K562 (cell line): ENCODE data around the gene HNRNPLL. TPM values are rescaled to one million over a fixed set of nuclear protein-coding genes. Genes with fewer than 3 reads are reported as not detected.

Source experiments
- FOSL1 ChIP-seq: fragments of 200-800 bp; sonication (Bioruptor generic); conservative IDR thresholded peaks from 2 replicates; pipeline ENCODE4 v1.6.1; 2016; ENCODE audit warnings: missing genetic modification characterization, missing compliant biosample characterization
- GABPA ChIP-seq: fragments of 200-800 bp; sonication (Bioruptor generic); conservative IDR thresholded peaks from 2 replicates; pipeline ENCODE4 v1.6.1; 2016; ENCODE audit warnings: low read depth, missing genetic modification characterization, missing compliant biosample characterization
- HDGF ChIP-seq: fragments of 450-650 bp; IDR thresholded peaks from 2 replicates; pipeline ENCODE4 v1.6.1; 2016
- IRF2 ChIP-seq: sonication (generic); formaldehyde crosslinking; IDR thresholded peaks from 2 replicates; pipeline ENCODE4 v1.8.1; 2022; ENCODE audit warnings: mild to moderate bottlenecking, missing genetic modification reagents
- LEF1 ChIP-seq: fragments of 450-650 bp; IDR thresholded peaks from 2 replicates; pipeline ENCODE4 v1.6.1; 2016; ENCODE audit warnings: mild to moderate bottlenecking
- MEF2A ChIP-seq: IDR thresholded peaks from 2 replicates; pipeline ENCODE4 v1.6.1; 2011; ENCODE audit warnings: low read depth, mild to moderate bottlenecking, low read length, moderate library complexity; ENCODE audit not compliant: control insufficient read depth
- MEIS2 ChIP-seq: fragments of 450-650 bp; IDR thresholded peaks from 2 replicates; pipeline ENCODE4 v1.6.1; 2014; ENCODE audit warnings: mild to moderate bottlenecking; ENCODE audit not compliant: partially characterized antibody
- NCOR1 ChIP-seq: fragments of 450-650 bp; IDR thresholded peaks from 2 replicates; pipeline ENCODE4 v1.6.1; 2016; ENCODE audit warnings: mild to moderate bottlenecking, moderate library complexity
- RBM17 ChIP-seq: fragments of 200-400 bp; formaldehyde crosslinking; IDR thresholded peaks from 2 replicates; pipeline ENCODE4 v1.6.1; 2017; ENCODE audit warnings: low read depth, mild to moderate bottlenecking, low read length, borderline replicate concordance
- SLC30A9 ChIP-seq: fragments of 250-450 bp; sonication (Bioruptor Pico); IDR thresholded peaks from 2 replicates; pipeline ENCODE4 v1.8.0; 2022; ENCODE audit warnings: mild to moderate bottlenecking, moderate library complexity
- SMARCA4 ChIP-seq: fragments of 450-650 bp; IDR thresholded peaks from 2 replicates; pipeline ENCODE4 v1.6.1; 2016
- TEAD1 ChIP-seq, 2 experiments: fragments of 450-650 bp in 1 of 2; sonication (generic) in 1 of 2; formaldehyde crosslinking; IDR thresholded peaks; 2 replicates each; pipeline versions ENCODE4 v1.4.0 to v1.8.0; 2020 to 2022; ENCODE audit warnings: mild to moderate bottlenecking in 2 of 2, missing genetic modification reagents in 1 of 2
- ZNF644 ChIP-seq: fragments of 200-800 bp; sonication (Bioruptor generic); IDR thresholded peaks from 2 replicates; pipeline ENCODE4 v1.6.1; 2016; ENCODE audit warnings: low read depth, missing genetic modification characterization, missing compliant biosample characterization
- ZNF766 ChIP-seq: fragments of 200-800 bp; sonication (Bioruptor generic); conservative IDR thresholded peaks from 2 replicates; pipeline ENCODE4 v1.6.1; 2016; ENCODE audit warnings: missing genetic modification characterization, missing compliant biosample characterization
- polyA plus RNA-seq, 8 experiments: library from polyadenylated mRNA; depleted of rRNA in 4 of 8; stranded (reverse) in 5 of 8; unstranded in 3 of 8; fragments of >200 nt; fragmentation: Nextera tagmentation in 2 of 8; fragmentation: Illumina TruSeq in 1 of 8; extraction: Ambion mirVana in 2 of 8; extraction: Trizol in 1 of 8; gene quantifications; 2 replicates each; pipeline versions ENCODE4 v1.2.1 to v1.2.3, GENCODE V29; 2011 to 2014; ENCODE audit warnings: inconsistent platforms in 1 of 8, missing spikeins in 1 of 8
- total RNA-seq, 7 experiments: library from RNA; depleted of rRNA in 6 of 7; stranded (reverse); fragments of >200 nt in 6 of 7; fragmentation: Illumina TruSeq in 2 of 7; extraction: Trizol in 2 of 7; gene quantifications; 2 replicates each; pipeline versions ENCODE4 v1.2.1 to v1.2.3, GENCODE V29; 2011 to 2021; ENCODE audit warnings: low replicate concordance in 1 of 7
- TF ChIP-seq, protein P1 (sequence below), 3 experiments: IDR thresholded peaks in 2 of 3; conservative IDR thresholded peaks in 1 of 3; 2 replicates each; pipeline ENCODE4 v1.5.1; 2011 to 2012; ENCODE audit warnings: low read length in 3 of 3, mild to moderate bottlenecking in 3 of 3, control low read depth in 2 of 3, improper control_type of control experiment in 1 of 3, inconsistent platforms in 1 of 3, low read depth in 1 of 3, mixed read lengths in 1 of 3, moderate library complexity in 1 of 3; ENCODE audit not compliant: insufficient read depth in 2 of 3
- TF ChIP-seq, protein P2 (sequence below): sonication (generic); formaldehyde crosslinking; IDR thresholded peaks from 2 replicates; pipeline ENCODE4 v1.8.0; 2022; ENCODE audit warnings: missing genetic modification reagents, mild to moderate bottlenecking, moderate library complexity, borderline replicate concordance
- TF ChIP-seq, protein P3 (sequence below), 2 experiments: IDR thresholded peaks; 2 replicates each; pipeline ENCODE4 v1.6.1; 2011; ENCODE audit warnings: borderline replicate concordance in 1 of 2, control low read depth in 1 of 2, low read depth in 1 of 2, low read length in 1 of 2, mild to moderate bottlenecking in 1 of 2, mixed read lengths in 1 of 2, moderate library complexity in 1 of 2; ENCODE audit not compliant: insufficient read depth in 1 of 2, insufficient read length in 1 of 2, poor library complexity in 1 of 2, severe bottlenecking in 1 of 2; ENCODE audit errors: extremely low read depth in 1 of 2
- TF ChIP-seq, protein P4 (sequence below): fragments of 450-650 bp; formaldehyde crosslinking; IDR thresholded peaks from 2 replicates; pipeline ENCODE4 v1.4.0; 2022; ENCODE audit warnings: mild to moderate bottlenecking, moderate library complexity
- TF ChIP-seq, protein P5 (sequence below): fragments of 450-650 bp; IDR thresholded peaks from 2 replicates; pipeline ENCODE4 v1.6.1; 2017; ENCODE audit warnings: antibody characterized with exemption, mild to moderate bottlenecking

Gene HNRNPLL
- total and polyA plus RNA-seq, 9 of the 15 experiments (the other 6 are each of a cell fraction or from before 2014, with no cell fraction given): 19.8 to 135 (median 57.8) TPM

DNA sequence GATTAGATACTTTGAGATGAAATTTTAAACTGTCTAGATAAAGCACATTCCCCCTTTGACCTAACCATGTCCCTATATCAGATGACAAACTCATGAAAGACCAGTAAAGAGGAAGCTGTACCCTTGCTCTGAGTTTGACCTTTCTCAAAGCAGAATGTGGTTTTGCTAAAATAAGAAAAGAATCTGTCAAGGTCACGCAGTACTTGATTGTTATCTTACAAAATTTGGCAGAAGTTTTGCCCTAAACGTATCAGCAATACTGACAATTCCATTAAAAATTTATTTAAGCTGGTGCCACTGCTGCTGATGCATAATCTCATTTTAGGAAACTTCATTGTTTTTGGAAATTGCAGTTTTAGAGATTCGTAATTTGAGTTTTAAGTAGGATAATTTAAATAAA lies 32.0 kb upstream of the HNRNPLL start (continued):
- TF ChIP-seq, protein P1, sequence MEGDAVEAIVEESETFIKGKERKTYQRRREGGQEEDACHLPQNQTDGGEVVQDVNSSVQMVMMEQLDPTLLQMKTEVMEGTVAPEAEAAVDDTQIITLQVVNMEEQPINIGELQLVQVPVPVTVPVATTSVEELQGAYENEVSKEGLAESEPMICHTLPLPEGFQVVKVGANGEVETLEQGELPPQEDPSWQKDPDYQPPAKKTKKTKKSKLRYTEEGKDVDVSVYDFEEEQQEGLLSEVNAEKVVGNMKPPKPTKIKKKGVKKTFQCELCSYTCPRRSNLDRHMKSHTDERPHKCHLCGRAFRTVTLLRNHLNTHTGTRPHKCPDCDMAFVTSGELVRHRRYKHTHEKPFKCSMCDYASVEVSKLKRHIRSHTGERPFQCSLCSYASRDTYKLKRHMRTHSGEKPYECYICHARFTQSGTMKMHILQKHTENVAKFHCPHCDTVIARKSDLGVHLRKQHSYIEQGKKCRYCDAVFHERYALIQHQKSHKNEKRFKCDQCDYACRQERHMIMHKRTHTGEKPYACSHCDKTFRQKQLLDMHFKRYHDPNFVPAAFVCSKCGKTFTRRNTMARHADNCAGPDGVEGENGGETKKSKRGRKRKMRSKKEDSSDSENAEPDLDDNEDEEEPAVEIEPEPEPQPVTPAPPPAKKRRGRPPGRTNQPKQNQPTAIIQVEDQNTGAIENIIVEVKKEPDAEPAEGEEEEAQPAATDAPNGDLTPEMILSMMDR (IDR thresholded peaks at IDR 0.05 in 2 of 3, conservative IDR thresholded peaks at IDR 0.05 in 1 of 3; ENCODE audit: insufficient read depth in 2 of 3, low read depth in 1 of 3, low read length in 3 of 3): no peak
- TF ChIP-seq HDGF (no peak), ZNF644 (no peak), IRF2 (CRISPR knock-in tag) (no peak), SLC30A9 (no peak), MEIS2 (peak; percentile 61), GABPA (no peak), RBM17 (no peak), TEAD1 (CRISPR knock-in tag; IDR thresholded peaks at IDR 0.05) (peak in 1 of 2 experiments; percentile 75; a peak in 1 of 4 replicates), MEF2A (peak; percentile 66; the same call in 1 of the 2 replicates), SMARCA4 (peak; percentile 50; the same call in 1 of the 2 replicates), NCOR1 (0 out of 2 replicates have a peak, but pooled peaks have one; percentile 23), FOSL1 (tag) (peak; percentile 43; the same call in 1 of the 2 replicates), LEF1 (no peak; the same call in 1 of the 2 replicates), ZNF766 (CRISPR knock-in tag) (peak; percentile 45; the same call in 1 of the 2 replicates)
- TF ChIP-seq, protein P2, sequence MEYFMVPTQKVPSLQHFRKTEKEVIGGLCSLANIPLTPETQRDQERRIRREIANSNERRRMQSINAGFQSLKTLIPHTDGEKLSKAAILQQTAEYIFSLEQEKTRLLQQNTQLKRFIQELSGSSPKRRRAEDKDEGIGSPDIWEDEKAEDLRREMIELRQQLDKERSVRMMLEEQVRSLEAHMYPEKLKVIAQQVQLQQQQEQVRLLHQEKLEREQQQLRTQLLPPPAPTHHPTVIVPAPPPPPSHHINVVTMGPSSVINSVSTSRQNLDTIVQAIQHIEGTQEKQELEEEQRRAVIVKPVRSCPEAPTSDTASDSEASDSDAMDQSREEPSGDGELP (CRISPR knock-in tag): no peak
- TF ChIP-seq, protein P3, sequence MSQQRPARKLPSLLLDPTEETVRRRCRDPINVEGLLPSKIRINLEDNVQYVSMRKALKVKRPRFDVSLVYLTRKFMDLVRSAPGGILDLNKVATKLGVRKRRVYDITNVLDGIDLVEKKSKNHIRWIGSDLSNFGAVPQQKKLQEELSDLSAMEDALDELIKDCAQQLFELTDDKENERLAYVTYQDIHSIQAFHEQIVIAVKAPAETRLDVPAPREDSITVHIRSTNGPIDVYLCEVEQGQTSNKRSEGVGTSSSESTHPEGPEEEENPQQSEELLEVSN (IDR thresholded peaks at IDR 0.05; ENCODE audit: borderline replicate concordance in 1 of 2, extremely low read depth in 1 of 2, insufficient read depth in 1 of 2, insufficient read length in 1 of 2, low read depth in 1 of 2, low read length in 1 of 2, poor library complexity in 1 of 2, severe bottlenecking in 1 of 2): no peak
- TF ChIP-seq, protein P4, sequence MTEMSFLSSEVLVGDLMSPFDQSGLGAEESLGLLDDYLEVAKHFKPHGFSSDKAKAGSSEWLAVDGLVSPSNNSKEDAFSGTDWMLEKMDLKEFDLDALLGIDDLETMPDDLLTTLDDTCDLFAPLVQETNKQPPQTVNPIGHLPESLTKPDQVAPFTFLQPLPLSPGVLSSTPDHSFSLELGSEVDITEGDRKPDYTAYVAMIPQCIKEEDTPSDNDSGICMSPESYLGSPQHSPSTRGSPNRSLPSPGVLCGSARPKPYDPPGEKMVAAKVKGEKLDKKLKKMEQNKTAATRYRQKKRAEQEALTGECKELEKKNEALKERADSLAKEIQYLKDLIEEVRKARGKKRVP: no peak
- TF ChIP-seq, protein P5, sequence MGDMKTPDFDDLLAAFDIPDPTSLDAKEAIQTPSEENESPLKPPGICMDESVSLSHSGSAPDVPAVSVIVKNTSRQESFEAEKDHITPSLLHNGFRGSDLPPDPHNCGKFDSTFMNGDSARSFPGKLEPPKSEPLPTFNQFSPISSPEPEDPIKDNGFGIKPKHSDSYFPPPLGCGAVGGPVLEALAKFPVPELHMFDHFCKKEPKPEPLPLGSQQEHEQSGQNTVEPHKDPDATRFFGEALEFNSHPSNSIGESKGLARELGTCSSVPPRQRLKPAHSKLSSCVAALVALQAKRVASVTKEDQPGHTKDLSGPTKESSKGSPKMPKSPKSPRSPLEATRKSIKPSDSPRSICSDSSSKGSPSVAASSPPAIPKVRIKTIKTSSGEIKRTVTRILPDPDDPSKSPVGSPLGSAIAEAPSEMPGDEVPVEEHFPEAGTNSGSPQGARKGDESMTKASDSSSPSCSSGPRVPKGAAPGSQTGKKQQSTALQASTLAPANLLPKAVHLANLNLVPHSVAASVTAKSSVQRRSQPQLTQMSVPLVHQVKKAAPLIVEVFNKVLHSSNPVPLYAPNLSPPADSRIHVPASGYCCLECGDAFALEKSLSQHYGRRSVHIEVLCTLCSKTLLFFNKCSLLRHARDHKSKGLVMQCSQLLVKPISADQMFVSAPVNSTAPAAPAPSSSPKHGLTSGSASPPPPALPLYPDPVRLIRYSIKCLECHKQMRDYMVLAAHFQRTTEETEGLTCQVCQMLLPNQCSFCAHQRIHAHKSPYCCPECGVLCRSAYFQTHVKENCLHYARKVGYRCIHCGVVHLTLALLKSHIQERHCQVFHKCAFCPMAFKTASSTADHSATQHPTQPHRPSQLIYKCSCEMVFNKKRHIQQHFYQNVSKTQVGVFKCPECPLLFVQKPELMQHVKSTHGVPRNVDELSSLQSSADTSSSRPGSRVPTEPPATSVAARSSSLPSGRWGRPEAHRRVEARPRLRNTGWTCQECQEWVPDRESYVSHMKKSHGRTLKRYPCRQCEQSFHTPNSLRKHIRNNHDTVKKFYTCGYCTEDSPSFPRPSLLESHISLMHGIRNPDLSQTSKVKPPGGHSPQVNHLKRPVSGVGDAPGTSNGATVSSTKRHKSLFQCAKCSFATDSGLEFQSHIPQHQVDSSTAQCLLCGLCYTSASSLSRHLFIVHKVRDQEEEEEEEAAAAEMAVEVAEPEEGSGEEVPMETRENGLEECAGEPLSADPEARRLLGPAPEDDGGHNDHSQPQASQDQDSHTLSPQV: no peak
